Femur (tissue), 1 donor: ENCODE measurements around the gene ADAM22.
"Not testable (repeated sequence)": the region's sequence is repeated elsewhere in the genome, so short reads cannot be mapped to it uniquely, and the experiment has no call there.

Source experiments
- DNase-seq: peaks from one replicate; pipeline ENCODE4 v3.0.0-alpha.2; 2017

ADAM22 gene

DNA sequence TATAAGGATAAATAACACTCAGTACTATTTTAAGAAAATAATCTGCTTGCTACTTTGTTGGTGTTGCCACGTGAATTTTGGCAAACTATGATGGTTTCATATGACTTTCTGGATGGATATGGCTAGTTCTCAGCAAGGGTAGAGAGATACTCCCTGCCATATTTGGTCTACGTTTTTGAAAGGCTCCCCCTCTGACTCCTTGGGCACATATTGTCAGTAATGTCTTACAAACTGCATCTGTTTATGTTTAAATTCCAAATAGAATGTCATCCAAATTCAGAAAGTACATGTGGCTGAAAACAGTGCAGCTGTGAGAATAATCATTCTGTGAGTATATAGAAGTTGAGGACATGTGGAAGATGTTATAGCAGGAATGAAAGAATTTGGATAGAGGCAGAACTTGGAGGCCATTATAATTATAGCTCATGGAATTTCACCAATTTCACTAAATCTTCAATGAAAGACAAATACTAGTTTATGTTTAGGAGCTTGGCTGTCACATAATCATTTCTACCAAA lies 178.0 kb downstream of the ADAM22 start:
- peak; percentile 27 for DNase-seq

DNA sequence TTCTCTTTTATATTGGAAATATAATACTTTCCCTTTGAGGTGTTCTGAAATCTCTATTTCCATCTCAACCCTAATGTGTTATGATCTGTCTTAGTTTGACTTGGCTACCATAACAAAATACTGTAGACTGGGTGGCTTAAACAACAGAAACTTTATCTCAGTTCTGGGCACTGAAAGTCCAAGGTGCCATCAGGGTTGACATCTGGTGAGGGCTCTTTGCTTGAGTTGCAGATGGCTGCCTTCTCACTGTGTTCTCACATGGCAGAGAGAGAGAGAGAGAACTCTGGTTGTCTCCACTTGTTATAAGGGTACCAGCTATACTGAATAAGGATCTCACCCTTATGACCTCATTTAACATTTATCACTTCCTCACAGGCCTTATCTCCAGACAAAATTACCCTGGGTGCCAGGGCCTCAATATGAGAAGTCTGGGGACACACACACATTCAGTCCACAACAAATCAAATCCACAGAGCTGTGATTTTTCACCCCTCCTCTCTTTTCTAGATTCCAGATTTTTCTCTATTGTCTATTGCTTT lies 181.3 kb downstream of the ADAM22 start:
- no peak for DNase-seq

DNA sequence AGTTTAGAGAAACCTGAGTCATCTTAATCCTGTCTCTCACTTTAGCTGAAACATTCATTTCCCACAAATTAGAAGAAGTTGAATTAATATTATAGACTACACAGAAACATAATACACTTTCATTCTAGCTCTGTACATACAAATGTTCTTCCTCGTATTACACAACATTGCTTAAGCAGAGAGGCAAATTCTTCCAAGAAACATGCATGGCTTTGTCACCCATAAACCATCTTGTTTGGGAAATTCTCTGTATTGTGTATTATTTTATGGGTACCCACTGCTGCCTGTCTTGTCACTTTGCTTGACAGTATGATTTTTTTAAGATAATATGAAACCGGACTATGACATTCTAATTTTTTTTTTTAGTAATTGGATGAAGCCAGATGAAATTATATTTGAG lies 181.8 kb downstream of the ADAM22 start:
- no peak for DNase-seq

DNA sequence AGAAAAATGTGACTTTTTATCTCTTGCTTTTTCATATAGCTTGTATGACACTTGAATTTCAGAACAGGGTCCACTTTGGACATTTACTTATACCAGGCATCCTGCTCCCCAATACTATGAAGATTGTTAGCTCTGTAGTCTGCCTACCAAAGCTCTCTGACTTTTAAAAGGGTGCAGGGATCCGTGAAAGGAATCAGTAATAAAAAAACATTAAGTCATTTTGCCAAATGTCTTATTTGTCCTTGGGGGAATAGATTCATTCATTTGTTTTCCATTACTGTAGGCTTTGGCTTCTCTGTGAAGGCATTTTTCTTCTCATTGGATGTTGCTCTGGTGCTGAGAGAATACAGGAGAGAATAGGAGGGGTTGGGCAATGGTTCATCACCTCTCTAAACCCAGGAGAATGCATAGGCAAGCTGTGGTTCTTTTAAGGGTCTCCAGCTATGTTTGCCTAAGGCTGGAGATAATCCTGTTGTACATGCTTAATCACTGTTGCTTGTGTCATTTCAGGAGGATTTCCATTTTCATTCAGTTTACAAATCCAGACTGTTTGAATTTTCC lies 182.3 kb downstream of the ADAM22 start:
- DNase-seq = peak; percentile 41

DNA sequence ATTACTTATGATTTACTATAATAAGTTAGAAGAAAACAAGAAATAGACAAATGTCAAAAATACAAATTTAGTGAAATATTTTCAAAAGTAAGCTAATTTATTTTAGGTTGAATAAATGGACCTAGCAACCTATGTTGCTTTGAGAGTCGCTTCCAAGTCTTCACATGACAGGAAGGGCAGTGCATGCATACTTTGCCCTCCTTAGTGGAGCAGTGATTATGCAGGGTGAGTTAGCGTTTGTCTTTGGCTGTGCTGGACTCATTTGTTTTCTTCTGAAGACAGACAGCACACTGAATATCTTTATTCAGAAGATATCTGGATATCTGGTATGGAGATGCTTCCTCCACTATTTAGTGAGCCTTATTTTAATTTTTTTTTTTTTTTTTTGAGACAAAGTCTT lies 183.3 kb downstream of the ADAM22 start:
- DNase-seq = no peak

DNA sequence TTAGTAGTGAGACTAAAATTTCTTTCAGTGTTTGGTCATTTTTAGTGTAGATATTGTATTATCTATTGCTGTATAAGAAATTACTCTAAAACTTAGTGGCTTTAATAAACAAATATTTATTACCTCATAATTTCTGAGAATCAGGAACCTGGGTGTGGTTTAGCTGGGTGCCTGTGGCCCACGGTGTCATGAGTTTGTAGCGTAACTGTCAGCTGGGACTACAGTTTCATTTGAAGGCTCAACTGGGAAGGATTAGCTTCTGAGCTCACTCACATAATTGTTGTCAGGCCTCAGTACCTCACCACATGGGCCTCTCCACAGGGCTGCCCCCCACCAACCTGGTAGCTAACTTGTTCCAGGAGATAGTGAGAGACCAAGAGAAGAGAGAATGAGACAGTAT lies 187.3 kb downstream of the ADAM22 start:
- DNase-seq = no peak

DNA sequence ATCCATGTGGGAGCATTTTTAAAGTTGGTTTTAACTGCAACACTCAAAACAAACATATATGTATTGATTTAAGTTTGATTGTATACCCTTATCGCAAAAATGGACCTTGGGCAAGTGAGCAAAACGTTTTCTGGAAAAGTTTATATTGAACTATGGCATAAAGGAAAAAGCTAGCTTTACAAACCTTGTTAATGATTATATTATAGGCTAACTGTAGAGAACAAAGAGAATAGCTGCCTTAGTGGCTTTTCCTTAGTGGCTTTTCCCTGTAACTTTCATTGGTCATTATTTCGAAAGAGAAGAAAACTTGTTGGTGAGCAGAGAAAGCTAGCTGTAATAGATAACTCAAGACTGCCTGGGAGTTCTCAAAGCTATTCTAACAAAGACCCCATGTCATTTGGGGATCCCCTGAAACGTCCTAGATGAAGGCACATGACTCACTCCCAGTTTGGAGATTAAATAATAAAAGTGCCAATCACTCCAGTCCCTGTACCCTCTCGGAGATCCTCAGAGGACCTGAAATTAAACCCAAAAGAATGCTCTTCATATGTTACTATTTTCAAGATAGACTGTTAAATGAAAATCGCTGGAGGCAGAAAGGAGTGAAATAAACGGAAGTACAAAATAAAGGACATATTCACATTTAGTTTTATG lies 193.7 kb downstream of the ADAM22 start:
- DNase-seq = no peak

DNA sequence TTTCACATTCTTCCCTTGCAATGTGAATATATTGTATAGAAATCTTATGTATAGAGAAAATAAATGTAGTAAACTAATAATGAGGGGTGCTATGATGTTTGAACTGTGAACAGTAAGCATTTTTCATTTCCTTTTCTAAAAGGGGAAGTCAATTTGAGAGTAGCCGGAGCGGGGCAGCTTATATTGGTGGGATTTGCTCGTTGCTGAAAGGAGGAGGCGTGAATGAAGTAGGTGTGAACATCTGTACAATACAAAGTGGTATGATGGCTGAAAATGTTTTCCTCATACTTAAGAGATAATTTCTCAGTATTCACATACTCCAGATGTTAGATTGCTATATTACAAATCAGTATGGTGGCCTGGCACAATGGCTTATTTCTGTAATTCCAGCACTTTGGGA lies 198.7 kb downstream of the ADAM22 start:
- DNase-seq = no peak

DNA sequence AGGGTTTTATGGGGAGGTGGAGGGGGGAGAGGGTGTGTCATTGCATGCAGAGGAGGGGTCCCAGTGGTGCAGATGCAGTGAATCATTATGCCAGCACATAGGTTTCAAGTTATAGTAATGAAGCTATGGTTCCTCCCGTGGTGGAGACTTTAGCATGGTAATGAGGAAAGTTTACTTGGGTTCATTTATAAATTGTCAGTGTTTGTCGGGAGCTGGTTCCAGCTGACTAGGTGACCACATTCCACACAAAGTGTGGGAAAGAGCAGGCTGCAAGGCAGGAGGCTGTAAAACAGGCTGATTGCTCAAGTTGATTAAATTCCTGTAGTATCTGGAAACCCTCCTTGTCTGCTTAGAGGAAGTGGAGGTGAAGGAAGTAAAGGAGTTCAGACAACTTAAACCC lies 206.9 kb downstream of the ADAM22 start:
- no peak for DNase-seq

DNA sequence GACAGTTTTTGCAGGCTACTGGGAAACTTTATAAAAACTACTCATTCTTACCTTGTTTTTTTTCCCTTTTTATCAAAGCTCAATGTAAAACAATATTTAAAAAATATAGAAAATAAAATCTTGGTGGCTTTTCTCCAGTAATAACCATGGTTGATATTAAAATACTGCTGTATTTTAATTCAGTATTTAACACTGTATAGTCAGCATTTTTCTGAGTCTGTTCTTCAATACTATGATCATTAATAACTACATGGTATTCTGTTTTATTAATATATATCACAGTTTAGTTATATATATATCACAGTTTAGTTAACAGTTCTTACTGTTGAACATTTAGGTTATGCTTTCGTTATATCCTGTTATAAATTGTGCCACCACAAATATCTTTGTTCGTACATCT lies 207.4 kb downstream of the ADAM22 start:
- no peak for DNase-seq

DNA sequence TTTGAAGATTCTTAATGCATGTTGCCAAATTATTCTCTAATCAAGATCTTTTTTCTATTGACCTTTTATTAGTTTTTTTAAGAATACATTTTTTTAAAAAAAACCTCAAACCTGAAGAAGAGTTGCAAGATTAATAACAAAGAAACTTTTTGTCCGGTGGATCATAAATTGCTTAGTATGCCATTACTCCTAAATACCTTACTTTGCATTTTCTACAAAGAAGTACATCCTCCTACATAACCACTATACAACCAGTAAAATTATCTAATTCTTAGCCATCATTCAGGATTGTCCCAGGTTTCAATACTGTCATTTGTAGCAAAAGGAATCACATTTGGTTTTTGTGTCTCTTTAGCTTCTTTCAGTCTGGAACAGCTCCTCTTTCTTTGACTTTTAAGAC lies 207.9 kb downstream of the ADAM22 start:
- no peak for DNase-seq

DNA sequence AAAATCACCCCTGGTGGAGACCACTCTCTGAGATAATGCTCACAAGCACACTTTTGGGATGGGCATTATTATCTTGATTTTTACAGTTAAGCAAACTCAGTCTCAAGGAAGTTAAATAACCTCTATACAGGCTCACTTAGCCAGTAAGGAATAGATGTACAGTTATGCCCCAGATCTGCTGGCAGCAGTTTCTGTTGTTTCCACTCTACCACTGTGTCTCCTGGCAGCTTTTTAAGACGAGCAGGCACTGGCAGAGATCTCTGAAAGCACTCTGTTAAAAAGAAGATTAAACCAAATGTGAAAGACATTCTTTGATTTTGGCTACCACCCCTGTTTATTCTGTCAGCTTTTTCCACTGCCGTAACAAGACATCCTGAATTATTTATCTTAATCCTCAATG lies 212.6 kb downstream of the ADAM22 start:
- no peak for DNase-seq

DNA sequence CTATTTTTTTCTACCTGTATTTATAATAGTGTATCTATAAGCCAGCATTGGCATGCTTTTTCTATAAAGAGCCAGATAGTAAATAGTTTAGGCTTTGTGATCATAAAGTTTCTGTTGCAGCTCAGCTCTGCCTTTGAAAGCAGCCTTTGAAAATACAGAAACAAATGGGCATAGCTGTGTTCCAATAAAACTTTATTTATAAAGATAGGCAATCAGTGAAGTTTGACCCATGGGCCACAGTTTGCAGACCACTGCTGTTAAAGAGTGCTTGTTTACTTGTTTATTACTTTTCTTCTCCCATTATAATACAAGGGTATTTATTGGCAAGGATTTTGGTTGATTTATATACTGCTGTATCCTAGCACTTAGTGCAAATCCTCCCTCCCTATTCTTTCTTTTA lies 213.3 kb downstream of the ADAM22 start:
- DNase-seq = no peak

DNA sequence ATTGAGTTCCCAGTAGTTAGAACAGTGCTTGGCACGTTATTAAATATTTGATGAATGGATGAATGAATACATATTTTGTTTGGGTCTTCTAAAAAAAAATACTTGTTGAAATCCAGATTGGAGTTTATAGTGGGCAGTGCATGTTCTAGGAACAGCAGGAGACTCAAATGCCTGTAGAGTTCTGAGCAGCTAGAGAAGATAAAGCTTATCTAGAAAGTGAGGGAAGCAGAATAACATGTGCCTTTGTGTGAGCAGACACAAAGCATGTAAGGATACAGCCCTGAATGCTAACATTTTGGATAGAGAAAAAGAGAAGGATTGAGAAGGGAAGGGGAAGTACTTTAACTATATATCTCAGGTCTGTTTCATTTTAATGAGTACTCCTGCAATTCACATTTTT lies 213.9 kb downstream of the ADAM22 start:
- no peak for DNase-seq

DNA sequence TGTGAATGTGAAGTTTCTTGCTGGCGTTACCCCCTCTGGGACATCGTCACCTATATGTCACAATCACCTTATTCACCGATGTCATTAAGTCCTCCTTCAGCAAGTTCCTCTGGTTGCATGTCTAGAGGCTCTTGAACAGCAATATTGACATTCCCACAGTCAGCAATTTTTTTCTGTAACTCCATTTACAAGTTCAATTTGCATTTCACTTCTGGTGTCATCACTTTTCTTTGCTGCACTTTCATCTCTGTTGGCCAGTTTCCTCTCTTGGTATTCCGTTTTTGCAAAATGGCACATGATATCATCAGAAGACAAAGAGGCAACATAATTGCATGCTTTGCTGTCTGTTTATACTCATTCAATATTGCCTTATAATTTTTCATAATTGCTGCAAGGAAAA lies 216.0 kb downstream of the ADAM22 start:
- DNase-seq = no peak

DNA sequence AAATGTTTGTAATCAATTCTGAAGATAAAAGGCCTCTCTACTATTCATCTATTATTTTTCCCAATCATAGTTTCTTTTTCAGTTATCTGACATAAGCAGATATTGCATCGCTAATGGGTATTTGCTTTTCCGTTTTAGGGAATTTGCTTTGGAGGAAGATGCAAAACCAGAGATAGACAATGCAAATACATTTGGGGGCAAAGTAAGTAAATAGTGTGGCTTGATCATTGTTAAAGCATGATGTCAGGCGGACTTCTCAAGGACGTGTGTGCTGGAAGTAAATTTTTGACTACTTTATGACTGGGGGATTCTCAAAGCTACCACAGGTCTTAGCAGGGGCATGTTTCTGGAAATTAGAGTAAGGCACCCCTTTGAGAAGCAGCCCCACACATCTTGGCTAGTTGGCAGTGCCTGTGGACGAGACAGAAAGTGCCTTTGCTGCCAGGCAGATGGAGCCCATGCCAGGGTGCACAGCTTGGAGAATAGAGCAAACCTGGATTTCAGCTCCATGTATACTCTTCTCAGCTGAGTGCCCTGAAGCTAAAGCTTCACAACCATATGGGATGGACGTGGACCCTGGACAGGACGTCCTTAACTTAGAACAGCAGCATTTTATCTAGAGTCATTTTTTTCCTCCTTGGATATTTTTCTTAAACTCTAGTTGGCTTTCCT lies 217.2 kb downstream of the ADAM22 start:
- no peak for DNase-seq

DNA sequence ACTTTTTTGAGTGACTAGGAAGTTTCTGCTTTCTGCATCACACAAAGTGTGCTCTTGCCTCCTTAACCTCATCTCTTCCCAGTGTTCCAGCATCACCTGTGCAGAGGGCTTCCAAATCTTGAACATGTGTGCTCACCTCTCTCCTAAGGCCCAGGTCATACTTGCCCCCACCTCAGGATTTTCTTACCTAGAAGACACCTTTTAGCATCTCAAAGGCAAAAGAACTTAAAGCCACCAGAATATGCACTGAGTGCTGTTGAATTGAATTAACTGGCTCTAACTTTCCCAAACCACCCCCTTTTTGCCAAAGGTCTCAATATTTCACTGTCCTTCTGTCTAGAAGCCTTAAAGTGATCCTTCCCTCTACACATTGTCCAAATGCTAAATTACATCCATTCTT lies 219.3 kb downstream of the ADAM22 start:
- DNase-seq = no peak

DNA sequence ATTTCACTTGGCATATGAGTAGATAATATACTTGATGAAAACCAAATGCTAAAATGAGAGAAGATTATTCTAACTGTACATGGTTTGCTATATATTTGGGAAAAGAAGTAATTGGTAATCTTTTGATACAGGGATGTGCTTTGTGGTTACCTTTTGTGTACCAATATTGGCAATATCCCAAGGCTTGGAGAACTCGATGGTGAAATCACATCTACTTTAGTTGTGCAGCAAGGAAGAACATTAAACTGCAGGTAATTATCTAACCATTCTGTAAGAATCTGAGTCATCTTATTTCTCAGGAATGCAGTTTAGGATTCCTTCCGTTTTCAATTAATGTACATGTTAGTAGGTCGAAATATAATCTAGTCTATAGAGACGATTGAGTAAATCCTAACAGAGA lies 221.7 kb downstream of the ADAM22 start:
- no peak for DNase-seq

DNA sequence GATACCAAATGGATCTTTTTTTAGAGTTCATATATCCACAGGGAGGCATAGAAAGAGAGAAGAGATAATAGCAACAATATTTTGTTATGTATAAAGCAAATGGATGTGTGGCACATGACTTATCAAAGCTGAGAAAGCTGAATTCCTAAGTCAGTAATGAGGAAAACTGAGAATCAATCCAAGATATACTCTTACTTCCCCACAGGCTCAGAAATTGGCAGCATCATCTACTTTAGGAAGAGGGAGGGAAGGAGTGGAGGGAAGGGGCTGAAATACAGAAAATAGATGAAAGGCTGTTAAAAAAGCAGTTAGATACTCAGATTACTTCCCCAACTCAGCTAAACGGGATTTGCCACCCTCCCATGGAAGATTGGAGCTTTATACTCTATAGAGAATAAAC lies 222.3 kb downstream of the ADAM22 start:
- no peak for DNase-seq

DNA sequence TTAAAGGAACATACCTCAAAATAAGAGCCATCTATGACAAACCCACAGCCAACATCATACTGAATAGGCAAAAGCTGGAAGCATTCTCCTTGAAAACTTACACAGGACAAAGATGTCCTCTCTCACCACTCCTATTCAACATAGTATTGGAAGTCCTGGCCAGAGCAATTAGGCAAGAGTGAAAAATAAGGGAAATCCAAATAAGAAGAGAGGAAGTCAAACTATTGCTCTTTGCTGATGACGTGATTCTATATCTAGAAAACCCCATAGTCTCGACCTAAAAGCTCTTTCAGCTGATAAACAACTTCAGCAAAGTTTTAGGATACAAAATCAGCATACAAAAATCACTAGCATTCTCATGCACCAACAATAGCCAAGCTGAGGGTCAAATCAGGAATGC lies 225.7 kb downstream of the ADAM22 start:
- DNase-seq = not testable (repeated sequence)

DNA sequence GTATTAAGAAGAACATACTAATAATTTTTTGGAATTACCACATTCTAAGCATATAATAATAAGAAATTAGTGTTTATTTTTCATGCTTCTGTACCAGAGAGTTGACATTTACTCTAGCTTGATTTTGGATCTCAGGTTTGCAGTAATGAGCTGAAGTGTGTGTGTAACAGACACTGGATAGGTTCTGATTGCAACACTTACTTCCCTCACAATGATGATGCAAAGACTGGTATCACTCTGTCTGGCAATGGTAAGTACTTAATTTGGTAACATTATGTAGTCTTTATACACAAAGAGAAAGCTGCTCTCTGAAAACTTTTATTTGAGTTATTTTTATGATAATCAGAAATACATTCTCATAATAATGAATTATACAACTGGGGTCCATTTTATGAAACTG lies 231.6 kb downstream of the ADAM22 start:
- no peak for DNase-seq

DNA sequence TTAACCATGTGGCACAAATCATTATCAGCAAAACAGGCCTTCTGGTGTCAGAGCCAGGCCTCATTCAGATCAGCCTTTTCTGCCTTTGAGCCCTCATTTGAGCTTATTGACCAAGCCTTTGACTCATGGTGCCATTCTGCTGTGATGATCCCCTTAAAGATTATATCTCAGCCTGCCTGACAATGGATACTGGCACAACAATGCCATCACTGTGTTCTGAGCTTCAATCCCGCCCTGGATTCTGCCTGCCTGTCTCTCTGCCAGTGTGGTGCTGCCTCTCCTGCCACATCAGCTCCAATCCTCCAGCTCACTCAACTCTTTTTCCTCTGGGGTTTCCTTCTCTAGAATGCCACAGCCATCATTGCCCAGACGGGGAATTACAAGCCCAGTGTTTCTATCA lies 233.2 kb downstream of the ADAM22 start:
- no peak for DNase-seq

DNA sequence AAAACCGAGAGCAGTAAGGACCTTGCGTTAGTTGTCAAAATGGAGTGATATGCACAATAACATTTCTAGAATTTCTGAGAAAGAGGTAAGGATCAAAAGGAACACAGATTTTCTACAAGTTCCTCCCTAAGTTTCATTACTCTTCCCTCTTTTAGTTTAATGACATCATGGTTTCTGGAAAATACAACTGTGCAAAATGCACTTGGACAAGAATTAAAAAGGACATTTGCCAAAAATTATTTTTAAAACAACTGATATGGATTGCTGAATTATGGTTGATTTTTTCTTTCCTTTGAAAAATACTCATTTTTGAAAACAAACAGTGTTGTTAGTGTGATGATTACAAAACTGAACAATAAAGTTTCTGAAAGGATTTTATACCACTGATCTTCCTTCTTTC lies 233.7 kb downstream of the ADAM22 start:
- DNase-seq = no peak

DNA sequence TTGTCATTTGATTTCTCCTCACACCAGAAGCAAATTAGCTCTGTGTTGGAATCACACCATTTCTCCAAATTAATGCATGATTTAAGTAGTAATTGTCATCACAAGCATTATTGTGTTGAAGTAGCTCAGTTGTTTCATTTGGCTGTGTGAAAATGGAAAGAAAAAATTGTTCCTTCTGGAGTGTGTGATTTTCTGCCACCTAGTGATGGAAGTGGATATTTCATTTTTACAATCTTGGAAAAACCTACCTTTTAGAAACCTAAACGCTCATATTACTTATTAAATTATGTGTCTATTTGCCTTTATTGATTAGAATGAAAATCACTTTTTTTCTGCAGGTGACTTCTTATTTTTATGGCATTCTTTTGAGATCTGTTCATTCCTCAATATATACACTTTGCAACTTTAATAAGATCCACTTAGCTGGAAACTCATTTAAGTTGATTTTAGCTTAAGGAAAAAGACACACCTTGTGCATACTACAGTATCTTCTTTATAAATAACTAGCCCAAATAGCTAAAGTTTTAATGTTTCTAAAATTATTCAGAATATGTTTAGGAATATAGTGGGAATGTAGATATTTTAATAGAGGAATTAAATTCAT lies 235.8 kb downstream of the ADAM22 start:
- no peak for DNase-seq
